HepG2 (cell line): ENCODE results near the gene UNC93A. TPM values are rescaled to one million over a fixed set of nuclear protein-coding genes. Genes with fewer than 3 reads are reported as not detected.
A peak's percentile ranks its signal among the peaks of the same experiment; 100 is the strongest.
"Not testable (repeated sequence)": the region's sequence is repeated elsewhere in the genome, so short reads cannot be mapped to it uniquely, and the experiment has no call there.

Source experiments
- ATAC-seq: fragments of 200-7000 bp; cut with Tn5 transposase; 3 replicates; pipeline ENCODE4 v1.9.1; 2020; ENCODE audit warnings: mild to moderate bottlenecking, moderate library complexity
- BruUV-seq: library from RNA; stranded (reverse); fragments of 400-500 nt; replicated peaks from 2 replicates; lab custom pipeline; 2021; lab: Mats Ljungman, UMichigan
- CTCF ChIA-PET: fragments of 300-600 bp; formaldehyde crosslinking; extraction: SDS; loops from one replicate; lab custom pipeline; 2021; ENCODE audit warnings: low total read pairs, inconsistent platforms, low intra/inter-chr PET ratio; lab: Yijun Ruan, JAX
- POLR2A ChIA-PET: fragments of 350-600 bp; sonication (Branson Sonifier 250); formaldehyde crosslinking; loops from one replicate; lab custom pipeline; 2020; ENCODE audit warnings: antibody characterized with exemption, inconsistent platforms; lab: Yijun Ruan, JAX
- DNase-seq: peaks from one replicate; pipeline ENCODE4 v3.0.0-alpha.2; 2015; ENCODE audit warnings: low spot score
- FAIRE-seq: peaks from 3 replicates; lab custom pipeline; 2011; peaks lifted over from hg19 to GRCh38; lab: Jason Lieb, UNC
- H2AFZ ChIP-seq: one replicate; pipeline ENCODE4 v1.6.1; 2011; ENCODE audit warnings: low read length, inconsistent platforms
- H3K27ac ChIP-seq: fragments of 300-600 bp; 3 replicates; pipeline ENCODE4 v1.8.0; 2011; ENCODE audit warnings: mixed run types, mild to moderate bottlenecking, mixed read lengths, low read length, inconsistent platforms; ENCODE audit not compliant: insufficient read depth; ENCODE audit errors: extremely low read length
- H3K27me3 ChIP-seq, 2 experiments: fragments of 200-600 bp in 1 of 2; 2 replicates in 1 of 2; 3 replicates in 1 of 2; pipeline versions ENCODE4 v1.6.0 to v1.8.0; 2011; ENCODE audit warnings: low read length in 2 of 2, mild to moderate bottlenecking in 2 of 2, moderate library complexity in 2 of 2, inconsistent platforms in 1 of 2; ENCODE audit not compliant: insufficient read depth in 2 of 2, control insufficient read depth in 1 of 2
- H3K36me3 ChIP-seq, 2 experiments: fragments of 200-600 bp in 1 of 2; replicated peaks in 1 of 2; 2 replicates in 1 of 2; 3 replicates in 1 of 2; pipeline versions ENCODE4 v1.5.1 to v1.8.0; 2011; ENCODE audit warnings: low read length in 2 of 2, inconsistent platforms in 1 of 2; ENCODE audit not compliant: insufficient read depth in 2 of 2, control insufficient read depth in 1 of 2
- H3K4me1 ChIP-seq: 2 replicates; pipeline ENCODE4 v1.5.1; 2012; ENCODE audit warnings: low read length, inconsistent platforms; ENCODE audit not compliant: insufficient read depth
- H3K4me2 ChIP-seq: 2 replicates; pipeline ENCODE4 v1.6.0; 2011; ENCODE audit warnings: low read depth, low read length, inconsistent platforms
- H3K4me3 ChIP-seq, 3 experiments: fragments of 200-600 bp in 1 of 3; sonication (generic), shearing (Covaris generic) in 1 of 3; replicated peaks in 1 of 3; 2 replicates each; pipeline ENCODE4 v1.5.1; 2011 to 2016; ENCODE audit warnings: low read length in 3 of 3, inconsistent platforms in 2 of 3, low read depth in 2 of 3, mild to moderate bottlenecking in 2 of 3, control low read depth in 1 of 3, mixed read lengths in 1 of 3; ENCODE audit not compliant: insufficient read depth in 1 of 3
- H3K79me2 ChIP-seq: one replicate; pipeline ENCODE4 v1.6.1; 2011; ENCODE audit warnings: low read length, inconsistent platforms; ENCODE audit not compliant: insufficient read depth
- H3K9ac ChIP-seq: 2 replicates; pipeline ENCODE4 v1.6.0; 2011; ENCODE audit warnings: mild to moderate bottlenecking, low read depth, low read length, inconsistent platforms; ENCODE audit not compliant: insufficient read depth
- H3K9me3 ChIP-seq: 2 replicates; pipeline ENCODE4 v1.5.1; 2012; ENCODE audit warnings: mild to moderate bottlenecking, low read length
- H4K20me1 ChIP-seq: 2 replicates; pipeline ENCODE4 v1.6.0; 2011; ENCODE audit warnings: inconsistent platforms, mild to moderate bottlenecking, low read length, moderate library complexity; ENCODE audit not compliant: insufficient read depth
- ATF3 ChIP-seq: sonication (generic); formaldehyde crosslinking; IDR thresholded peaks from 2 replicates; pipeline ENCODE4 v1.4.0; 2020; ENCODE audit warnings: missing genetic modification reagents
- GATAD2A ChIP-seq: IDR thresholded peaks from 2 replicates; pipeline ENCODE4 v1.6.1; 2016
- SOX13 ChIP-seq, 3 experiments: fragments of 450-650 bp in 1 of 3; sonication (generic) in 1 of 3; formaldehyde crosslinking in 1 of 3; IDR thresholded peaks in 2 of 3; conservative IDR thresholded peaks in 1 of 3; 2 replicates each; pipeline versions ENCODE4 v1.5.0 to v1.6.1; 2016 to 2020; ENCODE audit warnings: antibody characterized with exemption in 1 of 3, mild to moderate bottlenecking in 1 of 3, missing compliant biosample characterization in 1 of 3, missing genetic modification reagents in 1 of 3, moderate library complexity in 1 of 3
- SOX5 ChIP-seq: IDR thresholded peaks from 2 replicates; pipeline ENCODE4 v1.6.1; 2016; ENCODE audit warnings: borderline replicate concordance
- WGBS: methylation state at CpG from one replicate; pipeline ENCODE4 v1.1.6; 2017; ENCODE audit warnings: low lambda C conversion rate; 5-methylcytosine and 5-hydroxymethylcytosine counted together
- in situ Hi-C: cut with HindIII; loops from 2 replicates; pipeline ENCODE4 v1.10.0; 2017; ENCODE audit warnings: low pct_unique_long_range_greater_than_20kb; ENCODE audit not compliant: extremely low pct_ligation_motif_present
- intact Hi-C: fragments of 100-400 bp; cut with micrococcal nuclease; formaldehyde crosslinking; loops from one replicate; pipeline ENCODE4 v1.10.0; 2022; ENCODE audit not compliant: unreplicated experiment
- polyA plus RNA-seq, 8 experiments: library from polyadenylated mRNA; depleted of rRNA in 3 of 8; stranded (reverse) in 7 of 8; unstranded in 1 of 8; fragments of >200 nt; fragmentation: Illumina TruSeq in 4 of 8; extraction: Trizol in 4 of 8; gene quantifications; 2 replicates each; pipeline versions ENCODE4 v1.2.1 to v1.2.3, GENCODE V29; 2011 to 2016; ENCODE audit warnings: low read depth in 4 of 8, missing spikeins in 1 of 8, mixed read lengths in 1 of 8; ENCODE audit not compliant: insufficient read depth in 1 of 8
- total RNA-seq, 5 experiments: library from RNA; depleted of rRNA; stranded (reverse); fragments of >200 nt; fragmentation: Illumina TruSeq; extraction: Trizol; gene quantifications; 2 replicates each; pipeline ENCODE4 v1.2.3, GENCODE V29; 2016; ENCODE audit warnings: low read depth in 1 of 5
- TF ChIP-seq, protein P1 (sequence below): sonication (generic); formaldehyde crosslinking; IDR thresholded peaks from 2 replicates; pipeline ENCODE4 v1.5.1; 2020; ENCODE audit warnings: mild to moderate bottlenecking, missing genetic modification reagents, moderate library complexity

The UNC93A gene
- total and polyA plus RNA-seq, 2 of the 13 experiments (the other 11 are each of a cell fraction or from before 2014, with no cell fraction given) = 11.0 to 42.7 TPM

DNA sequence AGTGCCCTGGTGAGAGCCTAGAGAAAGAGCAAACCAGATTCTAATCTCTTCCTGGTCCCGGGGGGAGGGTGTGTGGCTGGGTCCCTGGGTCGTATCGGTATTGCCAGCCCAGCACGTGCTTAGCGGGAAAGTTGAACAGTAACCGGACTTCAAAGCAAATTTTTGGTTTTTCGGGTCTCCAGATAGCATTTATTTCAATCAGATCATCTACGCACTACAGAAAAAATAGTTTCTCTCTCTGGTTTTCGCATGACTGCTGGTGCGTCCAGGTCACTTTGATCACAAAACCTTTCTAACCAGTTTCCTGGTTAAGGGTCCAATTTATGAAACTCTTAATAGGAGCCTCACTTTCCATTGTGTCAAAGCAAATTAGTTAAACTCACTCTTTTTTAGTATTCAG lies 27.7 kb downstream of the UNC93A start:
- CTCF ChIA-PET, H3K27me3 ChIP-seq, H3K79me2 ChIP-seq, in situ Hi-C loops, H2AFZ ChIP-seq, intact Hi-C loops, DNase-seq, H3K4me2 ChIP-seq, H3K4me3 ChIP-seq, H3K9me3 ChIP-seq, FAIRE-seq, H4K20me1 ChIP-seq, ATAC-seq, H3K9ac ChIP-seq, H3K36me3 ChIP-seq: not testable (repeated sequence)
- POLR2A ChIA-PET = interaction anchor here (3.5 kb wide), 1 partner anchor 9 kb away, joined by 15 read pairs; no protein-coding TSS in a partner anchor
- Histone ChIP-seq H3K4me1 (peaks cover 58% of the 10 kb centered on the region), H3K27ac (peak overlapping the region; percentile 14)
- WGBS = 79% methylated on average over 7 of the region's 10 CpGs
- TSS peak; percentile 94 for BruUV-seq

GRCh38 chr6:167319856-167320753 lies 29.0 kb downstream of the UNC93A start:
- BruUV-seq = TSS peak; percentile 93
- Histone ChIP-seq H3K27ac (peak overlapping the region; percentile 61), H3K9ac (peak overlapping the region; percentile 22; the same call in 1 of the 2 replicates), H3K4me1 (peaks cover 46% of the 10 kb centered on the region)
- H3K36me3 ChIP-seq; CTCF ChIA-PET; H3K79me2 ChIP-seq; H2AFZ ChIP-seq; H4K20me1 ChIP-seq; H3K9me3 ChIP-seq; H3K4me2 ChIP-seq; in situ Hi-C loops; H3K27me3 ChIP-seq; H3K4me3 ChIP-seq; intact Hi-C loops; TF ChIP-seq SOX13 (IDR thresholded peaks at IDR 0.05): not testable (repeated sequence)
- DNase-seq (peak; percentile 64), ATAC-seq (peak; percentile 98), FAIRE-seq (peak; percentile 100)
- POLR2A ChIA-PET = interaction anchor here (3.5 kb wide), 1 partner anchor 11 kb away, joined by 15 read pairs; no protein-coding TSS in a partner anchor
- 20% methylated on average over 7 of the region's 32 CpGs for WGBS
- TF ChIP-seq GATAD2A (CRISPR knock-in tag) (0 out of 2 replicates have a peak, but pooled peaks have one; percentile 19), ATF3 (0 out of 2 replicates have a peak, but pooled peaks have one; percentile 31), SOX5 (CRISPR knock-in tag) (peak; percentile 48; the same call in 1 of the 2 replicates), SOX13 (CRISPR knock-in tag; conservative IDR thresholded peaks at IDR 0.05 in 1 of 2, IDR thresholded peaks at IDR 0.05 in 1 of 2) (0 out of 4 replicates have a peak, but pooled peaks of 1 of the 2 experiments have one; percentile 7)
- TF ChIP-seq, protein P1, sequence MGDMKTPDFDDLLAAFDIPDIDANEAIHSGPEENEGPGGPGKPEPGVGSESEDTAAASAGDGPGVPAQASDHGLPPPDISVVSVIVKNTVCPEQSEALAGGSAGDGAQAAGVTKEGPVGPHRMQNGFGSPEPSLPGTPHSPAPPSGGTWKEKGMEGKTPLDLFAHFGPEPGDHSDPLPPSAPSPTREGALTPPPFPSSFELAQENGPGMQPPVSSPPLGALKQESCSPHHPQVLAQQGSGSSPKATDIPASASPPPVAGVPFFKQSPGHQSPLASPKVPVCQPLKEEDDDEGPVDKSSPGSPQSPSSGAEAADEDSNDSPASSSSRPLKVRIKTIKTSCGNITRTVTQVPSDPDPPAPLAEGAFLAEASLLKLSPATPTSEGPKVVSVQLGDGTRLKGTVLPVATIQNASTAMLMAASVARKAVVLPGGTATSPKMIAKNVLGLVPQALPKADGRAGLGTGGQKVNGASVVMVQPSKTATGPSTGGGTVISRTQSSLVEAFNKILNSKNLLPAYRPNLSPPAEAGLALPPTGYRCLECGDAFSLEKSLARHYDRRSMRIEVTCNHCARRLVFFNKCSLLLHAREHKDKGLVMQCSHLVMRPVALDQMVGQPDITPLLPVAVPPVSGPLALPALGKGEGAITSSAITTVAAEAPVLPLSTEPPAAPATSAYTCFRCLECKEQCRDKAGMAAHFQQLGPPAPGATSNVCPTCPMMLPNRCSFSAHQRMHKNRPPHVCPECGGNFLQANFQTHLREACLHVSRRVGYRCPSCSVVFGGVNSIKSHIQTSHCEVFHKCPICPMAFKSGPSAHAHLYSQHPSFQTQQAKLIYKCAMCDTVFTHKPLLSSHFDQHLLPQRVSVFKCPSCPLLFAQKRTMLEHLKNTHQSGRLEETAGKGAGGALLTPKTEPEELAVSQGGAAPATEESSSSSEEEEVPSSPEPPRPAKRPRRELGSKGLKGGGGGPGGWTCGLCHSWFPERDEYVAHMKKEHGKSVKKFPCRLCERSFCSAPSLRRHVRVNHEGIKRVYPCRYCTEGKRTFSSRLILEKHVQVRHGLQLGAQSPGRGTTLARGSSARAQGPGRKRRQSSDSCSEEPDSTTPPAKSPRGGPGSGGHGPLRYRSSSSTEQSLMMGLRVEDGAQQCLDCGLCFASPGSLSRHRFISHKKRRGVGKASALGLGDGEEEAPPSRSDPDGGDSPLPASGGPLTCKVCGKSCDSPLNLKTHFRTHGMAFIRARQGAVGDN = peak; percentile 47; the same call in 1 of the 2 replicates
